HCT116 (cell line): ENCODE data around the gene TPSD1. TPM values are rescaled to one million over a fixed set of nuclear protein-coding genes. Genes with fewer than 3 reads are reported as not detected.

Experiments
- ATAC-seq: fragments of 200-7000 bp; cut with Tn5 transposase; 2 replicates; pipeline ENCODE4 v1.9.1; 2020; ENCODE audit warnings: mild to moderate bottlenecking, moderate library complexity
- BruUV-seq: library from RNA; stranded (reverse); fragments of 400-500 nt; replicated peaks from 2 replicates; lab custom pipeline; 2021; lab: Mats Ljungman, UMichigan
- CTCF ChIA-PET: fragments of 300-600 bp; sonication (Branson Sonifier 250); formaldehyde crosslinking; loops from one replicate; lab custom pipeline; 2021; ENCODE audit warnings: antibody characterized with exemption; lab: Charles Lee
- POLR2A ChIA-PET: fragments of 300-600, 350-600 bp; sonication (Branson Sonifier 250); formaldehyde crosslinking; loops from one replicate; lab custom pipeline; 2021; ENCODE audit warnings: antibody characterized with exemption; lab: Charles Lee
- RAD21 ChIA-PET, 2 experiments: fragments of 300-600 bp; sonication (Branson Sonifier 250); formaldehyde crosslinking; loops; one replicate each; lab custom pipeline; 2023; ENCODE audit warnings: low total read pairs in 2 of 2; ENCODE audit not compliant: uncharacterized antibody in 2 of 2, unreplicated experiment in 2 of 2, low non-redundant PET in 1 of 2; lab: Charles Lee
- DNase-seq: peaks from one replicate; pipeline ENCODE4 v3.0.0-alpha.2; 2010; ENCODE audit warnings: low read depth, low spot score
- H2AFZ ChIP-seq: fragments of 200-600 bp; shearing (Covaris generic), sonication (generic); 2 replicates; pipeline ENCODE4 v1.6.1; 2017; ENCODE audit warnings: low read depth, mixed run types, mixed read lengths, antibody characterized with exemption, low read length; ENCODE audit not compliant: poor library complexity, severe bottlenecking
- H3K27ac ChIP-seq: 2 replicates; pipeline ENCODE4 v1.5.1; 2012; ENCODE audit warnings: low read depth, low read length
- H3K27me3 ChIP-seq: fragments of 200-600 bp; sonication (generic); 2 replicates; pipeline ENCODE4 v1.6.1; 2016; ENCODE audit warnings: mixed run types, low read length, mixed read lengths; ENCODE audit not compliant: insufficient read depth
- H3K36me3 ChIP-seq, 2 experiments: fragments of 200-500 bp in 1 of 2; fragments of 200-600 bp in 1 of 2; sonication (Bioruptor generic) in 1 of 2; sonication (generic) in 1 of 2; 2 replicates each; pipeline versions ENCODE4 v1.5.1 to v1.6.1; 2014 to 2016; ENCODE audit warnings: low read length in 2 of 2, inconsistent platforms in 1 of 2, mixed read lengths in 1 of 2, mixed run types in 1 of 2; ENCODE audit not compliant: insufficient read depth in 2 of 2, control insufficient read depth in 1 of 2
- H3K4me1 ChIP-seq, 2 experiments: fragments of 200-600 bp in 1 of 2; sonication (generic) in 1 of 2; 2 replicates each; pipeline versions ENCODE4 v1.5.1 to v1.6.1; 2012 to 2017; ENCODE audit warnings: low read length in 2 of 2, inconsistent platforms in 1 of 2, mild to moderate bottlenecking in 1 of 2, mixed read lengths in 1 of 2, mixed run types in 1 of 2, moderate library complexity in 1 of 2; ENCODE audit not compliant: insufficient read depth in 2 of 2, control insufficient read depth in 1 of 2
- H3K4me2 ChIP-seq: fragments of 200-600 bp; sonication (generic); 2 replicates; pipeline ENCODE4 v1.6.1; 2017; ENCODE audit warnings: mixed run types, low read length, mixed read lengths
- H3K4me3 ChIP-seq, 2 experiments: fragments of 200-600 bp in 1 of 2; sonication (generic) in 1 of 2; replicated peaks in 1 of 2; 2 replicates each; pipeline ENCODE4 v1.5.1; 2011 to 2016; ENCODE audit warnings: low read length in 2 of 2, control low read depth in 1 of 2, low read depth in 1 of 2, mild to moderate bottlenecking in 1 of 2, mixed read lengths in 1 of 2, mixed run types in 1 of 2
- H3K79me2 ChIP-seq: fragments of 200-600 bp; sonication (generic); 2 replicates; pipeline ENCODE4 v1.6.1; 2017; ENCODE audit warnings: mild to moderate bottlenecking, mixed run types, low read length, moderate library complexity, mixed read lengths; ENCODE audit not compliant: insufficient read depth
- H3K9ac ChIP-seq: fragments of 200-600 bp; sonication (generic); 2 replicates; pipeline ENCODE4 v1.6.1; 2016; ENCODE audit warnings: low read length, mixed read lengths
- H3K9me2 ChIP-seq: fragments of 200-600 bp; sonication (generic), shearing (Covaris generic); 2 replicates; pipeline ENCODE4 v1.6.1; 2017; ENCODE audit warnings: mixed run types, mild to moderate bottlenecking, moderate library complexity; ENCODE audit not compliant: insufficient read depth
- H3K9me3 ChIP-seq, 2 experiments: fragments of 200-500 bp in 1 of 2; fragments of 200-600 bp in 1 of 2; sonication (Bioruptor generic) in 1 of 2; sonication (generic) in 1 of 2; 2 replicates each; pipeline ENCODE4 v1.6.1; 2014 to 2017; ENCODE audit warnings: low read length in 2 of 2, mixed read lengths in 2 of 2, inconsistent platforms in 1 of 2, low read depth in 1 of 2, mild to moderate bottlenecking in 1 of 2, mixed run types in 1 of 2, moderate library complexity in 1 of 2; ENCODE audit not compliant: control insufficient read depth in 1 of 2, insufficient read depth in 1 of 2
- H4K20me1 ChIP-seq: fragments of 200-600 bp; sonication (generic), shearing (Covaris generic); 2 replicates; pipeline ENCODE4 v1.6.1; 2017; ENCODE audit warnings: mixed run types, mild to moderate bottlenecking, moderate library complexity; ENCODE audit not compliant: insufficient read depth
- CEBPB ChIP-seq: IDR thresholded peaks from 2 replicates; pipeline ENCODE4 v1.6.1; 2012; ENCODE audit warnings: low read depth
- EZH2phosphoT487 ChIP-seq: fragments of 200-600 bp; IDR thresholded peaks from 2 replicates; pipeline ENCODE4 v1.6.1; 2018; ENCODE audit warnings: antibody characterized with exemption, borderline replicate concordance
- POLR2A ChIP-seq: IDR thresholded peaks from 2 replicates; pipeline ENCODE4 v1.7.0; 2011; ENCODE audit warnings: borderline replicate concordance; ENCODE audit not compliant: insufficient read depth, insufficient read length; ENCODE audit errors: extremely low read depth
- SP1 ChIP-seq: IDR thresholded peaks from 2 replicates; pipeline ENCODE4 v1.6.1; 2012; ENCODE audit warnings: low read depth
- intact Hi-C: fragments of 100-400 bp; cut with micrococcal nuclease; formaldehyde crosslinking; loops from 2 replicates; pipeline ENCODE4 v1.10.0; 2022
- total RNA-seq: library from RNA; stranded (reverse); gene quantifications from one replicate; pipeline ENCODE4 v1.2.1, GENCODE V29; 2021; ENCODE audit not compliant: unreplicated experiment
- TF ChIP-seq, protein P1 (sequence below): IDR thresholded peaks from 2 replicates; pipeline ENCODE4 v1.6.1; 2012; ENCODE audit warnings: low read depth
- TF ChIP-seq, protein P2 (sequence below): IDR thresholded peaks from 2 replicates; pipeline ENCODE4 v1.6.1; 2012
- TF ChIP-seq, protein P3 (sequence below): IDR thresholded peaks from 2 replicates; pipeline ENCODE4 v1.6.1; 2012
- TF ChIP-seq, protein P4 (sequence below), 3 experiments: fragments of 200-600 bp in 1 of 3; sonication (generic) in 1 of 3; IDR thresholded peaks in 2 of 3; conservative IDR thresholded peaks in 1 of 3; 2 replicates each; pipeline ENCODE4 v1.5.1; 2012 to 2017; ENCODE audit warnings: low read depth in 2 of 3, low read length in 2 of 3, antibody characterized with exemption in 1 of 3, borderline replicate concordance in 1 of 3, control low read depth in 1 of 3, mild to moderate bottlenecking in 1 of 3, mixed read lengths in 1 of 3, mixed run types in 1 of 3, moderate library complexity in 1 of 3; ENCODE audit not compliant: insufficient read depth in 1 of 3
- TF ChIP-seq, protein P5 (sequence below): IDR thresholded peaks from 2 replicates; pipeline ENCODE4 v1.6.1; 2011; ENCODE audit warnings: mild to moderate bottlenecking, low read length, moderate library complexity; ENCODE audit not compliant: insufficient replicate concordance; ENCODE audit errors: extremely low read depth

Gene TPSD1
- total RNA-seq, 1 experiment from 2014 or later: not detected

DNA sequence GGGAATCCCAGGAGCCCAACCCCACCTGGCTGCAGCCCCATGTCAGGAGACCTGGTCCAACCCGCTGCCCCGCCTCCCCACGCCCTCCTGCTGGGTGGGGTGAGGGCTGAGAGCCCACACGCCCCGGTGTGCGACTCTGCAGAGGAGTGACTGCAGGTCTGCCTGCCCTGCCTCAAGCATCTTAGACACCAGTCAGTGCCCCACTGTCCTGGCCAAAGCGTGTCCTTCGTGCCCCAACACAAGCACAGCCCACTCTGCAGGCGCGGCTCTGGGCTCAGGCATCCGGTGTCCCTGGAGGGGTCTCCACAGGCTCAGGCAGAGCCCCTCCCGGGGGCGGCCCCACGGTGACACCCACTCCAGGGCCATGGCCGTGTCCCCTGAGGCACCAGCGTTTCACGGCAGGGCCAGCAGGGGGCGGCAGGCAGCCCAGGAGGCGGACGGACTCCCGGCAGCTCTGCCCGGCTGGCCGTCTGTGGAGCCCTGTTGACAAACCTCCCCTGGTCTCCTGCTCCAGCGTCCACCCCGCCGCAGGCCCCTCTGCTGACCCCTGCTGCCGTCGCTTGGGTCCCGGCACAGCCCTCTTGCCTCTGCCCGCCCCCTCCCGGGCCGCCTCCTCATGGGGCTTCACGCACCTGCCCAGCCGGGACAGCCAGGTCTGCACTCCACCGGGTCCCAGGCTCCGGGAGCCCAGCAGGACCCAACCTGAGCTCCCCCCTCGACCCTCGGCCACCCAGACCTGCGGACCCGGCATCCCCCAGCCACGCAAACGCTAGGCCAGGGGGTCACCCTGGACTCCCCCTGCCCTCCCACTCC is 45.0 kb downstream of the TPSD1 start (continued):
- TF ChIP-seq, protein P1, sequence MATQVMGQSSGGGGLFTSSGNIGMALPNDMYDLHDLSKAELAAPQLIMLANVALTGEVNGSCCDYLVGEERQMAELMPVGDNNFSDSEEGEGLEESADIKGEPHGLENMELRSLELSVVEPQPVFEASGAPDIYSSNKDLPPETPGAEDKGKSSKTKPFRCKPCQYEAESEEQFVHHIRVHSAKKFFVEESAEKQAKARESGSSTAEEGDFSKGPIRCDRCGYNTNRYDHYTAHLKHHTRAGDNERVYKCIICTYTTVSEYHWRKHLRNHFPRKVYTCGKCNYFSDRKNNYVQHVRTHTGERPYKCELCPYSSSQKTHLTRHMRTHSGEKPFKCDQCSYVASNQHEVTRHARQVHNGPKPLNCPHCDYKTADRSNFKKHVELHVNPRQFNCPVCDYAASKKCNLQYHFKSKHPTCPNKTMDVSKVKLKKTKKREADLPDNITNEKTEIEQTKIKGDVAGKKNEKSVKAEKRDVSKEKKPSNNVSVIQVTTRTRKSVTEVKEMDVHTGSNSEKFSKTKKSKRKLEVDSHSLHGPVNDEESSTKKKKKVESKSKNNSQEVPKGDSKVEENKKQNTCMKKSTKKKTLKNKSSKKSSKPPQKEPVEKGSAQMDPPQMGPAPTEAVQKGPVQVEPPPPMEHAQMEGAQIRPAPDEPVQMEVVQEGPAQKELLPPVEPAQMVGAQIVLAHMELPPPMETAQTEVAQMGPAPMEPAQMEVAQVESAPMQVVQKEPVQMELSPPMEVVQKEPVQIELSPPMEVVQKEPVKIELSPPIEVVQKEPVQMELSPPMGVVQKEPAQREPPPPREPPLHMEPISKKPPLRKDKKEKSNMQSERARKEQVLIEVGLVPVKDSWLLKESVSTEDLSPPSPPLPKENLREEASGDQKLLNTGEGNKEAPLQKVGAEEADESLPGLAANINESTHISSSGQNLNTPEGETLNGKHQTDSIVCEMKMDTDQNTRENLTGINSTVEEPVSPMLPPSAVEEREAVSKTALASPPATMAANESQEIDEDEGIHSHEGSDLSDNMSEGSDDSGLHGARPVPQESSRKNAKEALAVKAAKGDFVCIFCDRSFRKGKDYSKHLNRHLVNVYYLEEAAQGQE: no peak
- no peak for TF ChIP-seq CEBPB
- TF ChIP-seq, protein P2, sequence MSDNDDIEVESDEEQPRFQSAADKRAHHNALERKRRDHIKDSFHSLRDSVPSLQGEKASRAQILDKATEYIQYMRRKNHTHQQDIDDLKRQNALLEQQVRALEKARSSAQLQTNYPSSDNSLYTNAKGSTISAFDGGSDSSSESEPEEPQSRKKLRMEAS: no peak
- TF ChIP-seq, all 23 proteins: peak for 3

DNA sequence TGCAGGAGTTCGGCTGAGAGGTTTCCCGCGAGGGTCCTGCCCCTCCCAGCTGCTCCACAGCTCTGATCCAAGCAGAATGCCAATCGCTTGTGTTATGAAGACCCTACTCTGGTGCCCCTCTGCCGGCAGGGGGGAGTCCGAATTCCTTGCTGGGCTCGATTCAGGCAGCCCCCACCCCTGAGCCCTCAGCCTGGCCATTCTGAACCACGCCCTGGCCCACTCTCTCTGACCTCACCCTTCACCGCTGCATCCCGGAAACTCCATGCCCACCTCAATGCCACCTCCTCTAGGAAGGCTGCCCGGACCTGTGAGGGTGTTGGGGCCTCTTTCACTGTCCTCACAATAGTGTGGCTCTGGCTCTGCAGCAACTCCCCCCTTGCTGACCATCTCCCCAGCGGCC is 45.7 kb downstream of the TPSD1 start:
- intact Hi-C loops: no loop called here
- H2AFZ ChIP-seq: no peak overlapping the region
- H3K4me1 ChIP-seq: peaks cover 54 to 95% of the 10 kb centered on the region in 2 experiments
- peak overlapping the region; percentile 51 for H3K9ac ChIP-seq
- H3K79me2 ChIP-seq: no peaks in the 10 kb centered on the region
- H3K9me3 ChIP-seq: no peaks in the 10 kb centered on the region
- ChIA-PET RAD21 (no interaction called here), CTCF (interaction anchor here (0.6 kb wide), 1 partner anchor 56 kb away, joined by 3 read pairs; no protein-coding TSS in a partner anchor), POLR2A (no interaction called here)
- H3K9me2 ChIP-seq: no peaks in the 10 kb centered on the region
- H3K4me2 ChIP-seq: peak overlapping the region; percentile 65
- no peaks in the 10 kb centered on the region for H3K36me3 ChIP-seq
- DNase-seq (no peak), ATAC-seq (no peak)
- no peaks in the 10 kb centered on the region for H3K27me3 ChIP-seq
- H4K20me1 ChIP-seq: no peaks in the 10 kb centered on the region
- BruUV-seq: no TSS peak
- H3K4me3 ChIP-seq: no peak overlapping the region
- H3K27ac ChIP-seq: peak overlapping the region; percentile 96; the same call in 1 of the 2 replicates
- TF ChIP-seq, protein P3, sequence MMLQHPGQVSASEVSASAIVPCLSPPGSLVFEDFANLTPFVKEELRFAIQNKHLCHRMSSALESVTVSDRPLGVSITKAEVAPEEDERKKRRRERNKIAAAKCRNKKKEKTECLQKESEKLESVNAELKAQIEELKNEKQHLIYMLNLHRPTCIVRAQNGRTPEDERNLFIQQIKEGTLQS: no peak
- TF ChIP-seq EZH2phosphoT487: no peak
- TF ChIP-seq POLR2A: no peak
- TF ChIP-seq SP1: no peak
- TF ChIP-seq, protein P4, sequence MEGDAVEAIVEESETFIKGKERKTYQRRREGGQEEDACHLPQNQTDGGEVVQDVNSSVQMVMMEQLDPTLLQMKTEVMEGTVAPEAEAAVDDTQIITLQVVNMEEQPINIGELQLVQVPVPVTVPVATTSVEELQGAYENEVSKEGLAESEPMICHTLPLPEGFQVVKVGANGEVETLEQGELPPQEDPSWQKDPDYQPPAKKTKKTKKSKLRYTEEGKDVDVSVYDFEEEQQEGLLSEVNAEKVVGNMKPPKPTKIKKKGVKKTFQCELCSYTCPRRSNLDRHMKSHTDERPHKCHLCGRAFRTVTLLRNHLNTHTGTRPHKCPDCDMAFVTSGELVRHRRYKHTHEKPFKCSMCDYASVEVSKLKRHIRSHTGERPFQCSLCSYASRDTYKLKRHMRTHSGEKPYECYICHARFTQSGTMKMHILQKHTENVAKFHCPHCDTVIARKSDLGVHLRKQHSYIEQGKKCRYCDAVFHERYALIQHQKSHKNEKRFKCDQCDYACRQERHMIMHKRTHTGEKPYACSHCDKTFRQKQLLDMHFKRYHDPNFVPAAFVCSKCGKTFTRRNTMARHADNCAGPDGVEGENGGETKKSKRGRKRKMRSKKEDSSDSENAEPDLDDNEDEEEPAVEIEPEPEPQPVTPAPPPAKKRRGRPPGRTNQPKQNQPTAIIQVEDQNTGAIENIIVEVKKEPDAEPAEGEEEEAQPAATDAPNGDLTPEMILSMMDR (IDR thresholded peaks at IDR 0.05 in 2 of 3, conservative IDR thresholded peaks at IDR 0.05 in 1 of 3; ENCODE audit: borderline replicate concordance in 1 of 3, insufficient read depth in 1 of 3, low read depth in 2 of 3, low read length in 2 of 3): no peak
- no peak for TF ChIP-seq CEBPB
- TF ChIP-seq, protein P1: no peak
- TF ChIP-seq, protein P5, sequence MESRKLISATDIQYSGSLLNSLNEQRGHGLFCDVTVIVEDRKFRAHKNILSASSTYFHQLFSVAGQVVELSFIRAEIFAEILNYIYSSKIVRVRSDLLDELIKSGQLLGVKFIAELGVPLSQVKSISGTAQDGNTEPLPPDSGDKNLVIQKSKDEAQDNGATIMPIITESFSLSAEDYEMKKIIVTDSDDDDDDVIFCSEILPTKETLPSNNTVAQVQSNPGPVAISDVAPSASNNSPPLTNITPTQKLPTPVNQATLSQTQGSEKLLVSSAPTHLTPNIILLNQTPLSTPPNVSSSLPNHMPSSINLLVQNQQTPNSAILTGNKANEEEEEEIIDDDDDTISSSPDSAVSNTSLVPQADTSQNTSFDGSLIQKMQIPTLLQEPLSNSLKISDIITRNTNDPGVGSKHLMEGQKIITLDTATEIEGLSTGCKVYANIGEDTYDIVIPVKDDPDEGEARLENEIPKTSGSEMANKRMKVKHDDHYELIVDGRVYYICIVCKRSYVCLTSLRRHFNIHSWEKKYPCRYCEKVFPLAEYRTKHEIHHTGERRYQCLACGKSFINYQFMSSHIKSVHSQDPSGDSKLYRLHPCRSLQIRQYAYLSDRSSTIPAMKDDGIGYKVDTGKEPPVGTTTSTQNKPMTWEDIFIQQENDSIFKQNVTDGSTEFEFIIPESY: no peak
